Fibroblast of the aortic adventitia (primary cell): ENCODE data around the gene SLC26A9. TPM values are rescaled to one million over a fixed set of nuclear protein-coding genes. Genes with fewer than 3 reads are reported as not detected.

ENCODE experiments used
- DNase-seq: peaks from one replicate; pipeline ENCODE4 v3.0.0-alpha.2; 2010; ENCODE audit warnings: low read depth
- H3K4me3 ChIP-seq: 2 replicates; pipeline ENCODE4 v1.5.1; 2011; ENCODE audit warnings: low read depth, mild to moderate bottlenecking, control low read depth, low read length, moderate library complexity
- CTCF ChIP-seq: IDR thresholded peaks from 2 replicates; pipeline ENCODE4 v1.5.1; 2011; ENCODE audit warnings: mild to moderate bottlenecking, low read length, control low read depth, inconsistent platforms; ENCODE audit not compliant: insufficient read depth
- total RNA-seq: library from RNA; depleted of rRNA; stranded (reverse); fragments of >200 nt; gene quantifications from 2 replicates; pipeline ENCODE4 v1.2.3, GENCODE V29; 2012; ENCODE audit warnings: low replicate concordance

Gene SLC26A9
- total RNA-seq, 1 donor: not detected

- DNase-seq: no peak
- TF ChIP-seq CTCF: no peak
- H3K4me3 ChIP-seq: no peak overlapping the region
Observed at GRCh38 chr1:205928317-205928716, 14.9 kb downstream of the SLC26A9 start.

- no peak overlapping the region for H3K4me3 ChIP-seq
- TF ChIP-seq CTCF: no peak
- no peak for DNase-seq
Observed at GRCh38 chr1:205927676-205928075, 15.6 kb downstream of the SLC26A9 start.

- no peak for DNase-seq
- no peak for TF ChIP-seq CTCF
- no peak overlapping the region for H3K4me3 ChIP-seq
Observed at GRCh38 chr1:205927247-205927646, 16.0 kb downstream of the SLC26A9 start.

- H3K4me3 ChIP-seq: no peak overlapping the region
- no peak for DNase-seq
- no peak for TF ChIP-seq CTCF
Observed at GRCh38 chr1:205926636-205927035, 16.6 kb downstream of the SLC26A9 start.

- no peak overlapping the region for H3K4me3 ChIP-seq
- no peak for TF ChIP-seq CTCF
- DNase-seq: no peak
Observed at GRCh38 chr1:205926213-205926612, 17.0 kb downstream of the SLC26A9 start.

- DNase-seq: peak; percentile 88
- TF ChIP-seq CTCF: no peak
- no peak overlapping the region for H3K4me3 ChIP-seq
Observed at GRCh38 chr1:205925736-205926135, 17.5 kb downstream of the SLC26A9 start.

- no peak overlapping the region for H3K4me3 ChIP-seq
- no peak for DNase-seq
- no peak for TF ChIP-seq CTCF
Observed at GRCh38 chr1:205924460-205924790, 18.8 kb downstream of the SLC26A9 start.
